OCI-LY1 (cell line): Measurements from ENCODE around the gene CPNE5.
"Not testable (repeated sequence)": the region's sequence is repeated elsewhere in the genome, so short reads cannot be mapped to it uniquely, and the experiment has no call there.

Source experiments
- H2AFZ ChIP-seq: fragments of 200-600 bp; sonication (generic), shearing (Covaris generic); 2 replicates; pipeline ENCODE4 v1.6.0; 2014; ENCODE audit warnings: antibody characterized with exemption, mild to moderate bottlenecking, low read length
- H3F3A ChIP-seq: fragments of 200-600 bp; sonication (generic), shearing (Covaris generic); 2 replicates; pipeline ENCODE4 v1.6.0; 2014; ENCODE audit warnings: mild to moderate bottlenecking, antibody characterized with exemption, low read length, moderate library complexity; ENCODE audit not compliant: insufficient read depth
- H3K27ac ChIP-seq: fragments of 200-600 bp; sonication (generic); 2 replicates; pipeline ENCODE4 v1.5.1; 2014; ENCODE audit warnings: low read length, mixed run types, mild to moderate bottlenecking, low read depth; ENCODE audit not compliant: poor library complexity, severe bottlenecking
- H3K27me3 ChIP-seq: fragments of 200-600 bp; sonication (generic); 2 replicates; pipeline ENCODE4 v1.6.0; 2014; ENCODE audit warnings: antibody characterized with exemption, mild to moderate bottlenecking, low read length, moderate library complexity; ENCODE audit not compliant: insufficient read depth
- H3K36me3 ChIP-seq: fragments of 200-600 bp; sonication (generic); 2 replicates; pipeline ENCODE4 v1.6.1; 2014; ENCODE audit warnings: mild to moderate bottlenecking, antibody characterized with exemption, low read length, moderate library complexity, mixed read lengths; ENCODE audit not compliant: insufficient read depth
- H3K4me1 ChIP-seq: fragments of 200-600 bp; sonication (generic); 2 replicates; pipeline ENCODE4 v1.5.1; 2014; ENCODE audit warnings: mild to moderate bottlenecking, low read length, moderate library complexity; ENCODE audit not compliant: insufficient read depth, severe bottlenecking
- H3K4me2 ChIP-seq: fragments of 200-600 bp; sonication (generic), shearing (Covaris generic); 2 replicates; pipeline ENCODE4 v1.6.1; 2014; ENCODE audit warnings: low read length
- H3K4me3 ChIP-seq: fragments of 200-600 bp; sonication (generic); 2 replicates; pipeline ENCODE4 v1.5.1; 2014; ENCODE audit warnings: low read length, low read depth, mild to moderate bottlenecking, mixed read lengths; ENCODE audit not compliant: poor library complexity, severe bottlenecking
- H3K79me2 ChIP-seq: fragments of 200-600 bp; shearing (Covaris generic); 2 replicates; pipeline ENCODE4 v1.6.1; 2016; ENCODE audit warnings: mixed run types, low read length, mixed read lengths; ENCODE audit not compliant: insufficient read depth
- H3K9ac ChIP-seq: fragments of 200-600 bp; sonication (generic), shearing (Covaris generic); 2 replicates; pipeline ENCODE4 v1.6.1; 2014; ENCODE audit warnings: mild to moderate bottlenecking, low read length, mixed read lengths
- H3K9me2 ChIP-seq: fragments of 200-600 bp; sonication (generic), shearing (Covaris generic); 2 replicates; pipeline ENCODE4 v1.6.1; 2014; ENCODE audit warnings: low read depth, mild to moderate bottlenecking, low read length, mixed read lengths
- H3K9me3 ChIP-seq: fragments of 200-600 bp; shearing (Covaris generic); 2 replicates; pipeline ENCODE4 v1.6.1; 2014; ENCODE audit warnings: low read length, mixed read lengths
- H4K20me1 ChIP-seq: fragments of 200-600 bp; sonication (generic), shearing (Covaris generic); 2 replicates; pipeline ENCODE4 v1.6.0; 2016; ENCODE audit warnings: mild to moderate bottlenecking, low read length; ENCODE audit not compliant: insufficient read depth
- CTCF ChIP-seq: fragments of 200-600 bp; sonication (generic), shearing (Covaris generic); IDR thresholded peaks from 2 replicates; pipeline ENCODE4 v1.5.1; 2017; ENCODE audit warnings: mild to moderate bottlenecking, antibody characterized with exemption, low read length, moderate library complexity, mixed read lengths
- EZH2 ChIP-seq: fragments of 200-600 bp; sonication (generic), shearing (Covaris generic); IDR thresholded peaks from 2 replicates; pipeline ENCODE4 v1.8.0; 2017; ENCODE audit warnings: borderline replicate concordance, mixed run types, mild to moderate bottlenecking, antibody characterized with exemption, low read length, moderate library complexity, mixed read lengths

Gene CPNE5

DNA sequence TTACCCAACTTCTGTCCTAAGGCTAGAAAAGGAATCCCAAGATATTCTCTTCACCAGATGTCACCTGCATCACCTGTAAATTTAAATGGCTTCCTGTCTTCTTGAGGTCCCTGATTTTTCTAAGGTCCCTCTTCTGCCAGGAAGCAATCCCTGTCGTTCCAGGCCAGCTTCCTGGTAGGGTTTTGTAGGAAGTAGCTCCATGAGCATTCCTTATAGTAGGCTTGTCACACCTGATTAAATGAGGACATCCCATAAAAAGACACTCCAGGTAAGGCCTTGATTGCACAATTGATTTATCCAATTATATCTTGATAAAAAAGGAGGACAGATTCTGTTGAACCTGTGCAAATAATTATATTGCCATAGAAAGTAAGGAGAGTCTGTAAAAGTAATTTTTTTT is 132.9 kb downstream of the CPNE5 start:
- Histone ChIP-seq H3K27me3 (no peaks in the 10 kb centered on the region), H3K4me3 (no peak overlapping the region), H2AFZ (no peak overlapping the region), H3K27ac (no peak overlapping the region), H3F3A (no peaks in the 10 kb centered on the region), H3K4me2 (no peak overlapping the region), H4K20me1 (no peaks in the 10 kb centered on the region), H3K79me2 (no peaks in the 10 kb centered on the region), H3K9me2 (no peaks in the 10 kb centered on the region), H3K9me3 (no peaks in the 10 kb centered on the region), H3K9ac (no peak overlapping the region), H3K36me3 (no peaks in the 10 kb centered on the region), H3K4me1 (no peaks in the 10 kb centered on the region)
- TF ChIP-seq EZH2, result no peak
- no peak for TF ChIP-seq CTCF

DNA sequence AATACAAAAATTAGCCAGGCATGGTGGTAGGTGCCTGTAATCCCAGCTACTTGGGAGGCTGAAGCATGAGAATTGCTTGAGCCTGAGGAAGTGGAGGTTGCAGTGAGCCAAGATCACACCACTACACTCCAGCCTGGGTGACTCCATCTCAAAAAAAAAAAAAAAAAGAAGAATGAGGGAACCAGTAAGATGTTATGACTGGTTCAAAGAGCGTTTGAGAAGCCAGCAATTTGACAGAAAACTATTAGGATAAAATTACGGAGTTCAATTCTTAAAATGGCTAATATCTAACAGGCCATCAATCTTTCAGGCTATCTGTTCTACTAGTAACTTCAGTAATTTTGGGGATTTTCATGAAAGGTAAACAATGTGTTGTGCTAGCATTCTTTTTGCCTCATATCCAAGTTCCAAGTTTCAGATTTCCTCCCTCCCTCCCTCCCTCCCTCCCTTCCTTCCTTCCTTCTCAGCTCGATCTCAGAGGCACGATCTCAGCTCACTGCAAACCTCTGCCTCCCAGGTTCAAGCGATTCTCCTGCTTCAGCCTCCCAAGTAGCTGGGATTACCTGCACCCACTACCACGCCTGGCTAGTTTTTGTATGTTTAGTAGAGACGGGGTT is 134.2 kb downstream of the CPNE5 start:
- not testable (repeated sequence) for H3F3A ChIP-seq, H3K9ac ChIP-seq, H3K79me2 ChIP-seq, H3K4me2 ChIP-seq, H3K36me3 ChIP-seq, H4K20me1 ChIP-seq, H3K9me3 ChIP-seq, H3K4me1 ChIP-seq, H3K27me3 ChIP-seq, H3K4me3 ChIP-seq, H3K27ac ChIP-seq, H2AFZ ChIP-seq, H3K9me2 ChIP-seq

GRCh38 chr6:36703982-36704381 is 135.3 kb downstream of the CPNE5 start:
- TF ChIP-seq EZH2, result no peak
- TF ChIP-seq CTCF, result no peak
- H3K27ac ChIP-seq, result no peak overlapping the region
- H3K79me2 ChIP-seq, result no peaks in the 10 kb centered on the region
- H3F3A ChIP-seq, result no peaks in the 10 kb centered on the region
- H3K36me3 ChIP-seq, result no peaks in the 10 kb centered on the region
- H3K9me3 ChIP-seq, result no peaks in the 10 kb centered on the region
- H3K4me1 ChIP-seq, result no peaks in the 10 kb centered on the region
- H3K4me3 ChIP-seq, result no peak overlapping the region
- H3K9ac ChIP-seq, result no peak overlapping the region
- H3K4me2 ChIP-seq, result no peak overlapping the region
- no peaks in the 10 kb centered on the region; the same call in 1 of the 2 replicates for H3K27me3 ChIP-seq
- H2AFZ ChIP-seq, result no peak overlapping the region
- no peaks in the 10 kb centered on the region for H4K20me1 ChIP-seq
- no peaks in the 10 kb centered on the region for H3K9me2 ChIP-seq

- H3K36me3 ChIP-seq, result no peaks in the 10 kb centered on the region
- no peaks in the 10 kb centered on the region for H3K4me1 ChIP-seq
- H3F3A ChIP-seq, result no peaks in the 10 kb centered on the region
- TF ChIP-seq EZH2 (no peak), CTCF (no peak)
- H4K20me1 ChIP-seq, result no peaks in the 10 kb centered on the region
- H3K4me3 ChIP-seq, result no peak overlapping the region
- H3K27ac ChIP-seq, result no peak overlapping the region
- no peaks in the 10 kb centered on the region; the same call in 1 of the 2 replicates for H3K27me3 ChIP-seq
- no peaks in the 10 kb centered on the region for H3K79me2 ChIP-seq
- no peak overlapping the region for H3K4me2 ChIP-seq
- H3K9me2 ChIP-seq, result no peaks in the 10 kb centered on the region
- no peak overlapping the region for H2AFZ ChIP-seq
- no peak overlapping the region for H3K9ac ChIP-seq
- H3K9me3 ChIP-seq, result no peaks in the 10 kb centered on the region
Measured at GRCh38 chr6:36703081-36703606, 136.1 kb downstream of the CPNE5 start.
